Fibroblast of pulmonary artery (primary cell): ENCODE results near the gene FMO1.
A peak's percentile ranks its signal among the peaks of the same experiment; 100 is the strongest.

Experiments used
- DNase-seq: peaks from one replicate; pipeline ENCODE4 v3.0.0-alpha.2; 2010; ENCODE audit warnings: low read depth
- H3K4me3 ChIP-seq: replicated peaks from 2 replicates; pipeline ENCODE4 v1.5.1; 2011; ENCODE audit warnings: low read depth, mild to moderate bottlenecking, control low read depth, low read length, moderate library complexity
- TF ChIP-seq, protein P1 (sequence below): IDR thresholded peaks from 2 replicates; pipeline ENCODE4 v1.5.1; 2011; ENCODE audit warnings: mild to moderate bottlenecking, control low read depth, low read length, inconsistent platforms; ENCODE audit errors: missing control alignments

FMO1 gene

DNA sequence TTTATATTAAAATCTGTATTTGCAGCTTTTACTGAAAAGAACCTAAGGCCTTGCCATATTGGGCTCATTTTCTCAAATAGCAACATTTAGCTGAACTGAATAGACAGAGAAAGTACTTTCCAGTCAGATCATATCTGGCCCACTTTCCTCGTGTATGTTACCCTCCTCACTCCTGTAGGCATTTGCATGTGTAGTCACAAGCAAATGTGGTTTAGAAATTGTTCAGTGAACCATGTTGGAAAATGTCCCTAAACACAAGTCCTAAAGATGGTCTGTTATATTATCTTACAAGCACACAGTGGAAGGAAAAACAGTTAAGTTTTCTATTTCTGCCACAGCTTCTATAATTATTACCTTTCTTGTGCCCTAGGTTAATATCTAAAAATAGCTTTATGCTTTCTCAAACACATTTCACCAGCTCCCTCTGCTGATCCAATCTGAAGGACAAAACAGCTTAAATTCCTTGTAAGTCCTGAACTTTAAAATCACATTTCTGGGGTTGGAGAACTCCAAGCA is 65.1 kb downstream of the FMO1 start:
- no peak for DNase-seq
- H3K4me3 ChIP-seq, result no peak overlapping the region
- TF ChIP-seq, protein P1, sequence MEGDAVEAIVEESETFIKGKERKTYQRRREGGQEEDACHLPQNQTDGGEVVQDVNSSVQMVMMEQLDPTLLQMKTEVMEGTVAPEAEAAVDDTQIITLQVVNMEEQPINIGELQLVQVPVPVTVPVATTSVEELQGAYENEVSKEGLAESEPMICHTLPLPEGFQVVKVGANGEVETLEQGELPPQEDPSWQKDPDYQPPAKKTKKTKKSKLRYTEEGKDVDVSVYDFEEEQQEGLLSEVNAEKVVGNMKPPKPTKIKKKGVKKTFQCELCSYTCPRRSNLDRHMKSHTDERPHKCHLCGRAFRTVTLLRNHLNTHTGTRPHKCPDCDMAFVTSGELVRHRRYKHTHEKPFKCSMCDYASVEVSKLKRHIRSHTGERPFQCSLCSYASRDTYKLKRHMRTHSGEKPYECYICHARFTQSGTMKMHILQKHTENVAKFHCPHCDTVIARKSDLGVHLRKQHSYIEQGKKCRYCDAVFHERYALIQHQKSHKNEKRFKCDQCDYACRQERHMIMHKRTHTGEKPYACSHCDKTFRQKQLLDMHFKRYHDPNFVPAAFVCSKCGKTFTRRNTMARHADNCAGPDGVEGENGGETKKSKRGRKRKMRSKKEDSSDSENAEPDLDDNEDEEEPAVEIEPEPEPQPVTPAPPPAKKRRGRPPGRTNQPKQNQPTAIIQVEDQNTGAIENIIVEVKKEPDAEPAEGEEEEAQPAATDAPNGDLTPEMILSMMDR, result no peak

DNA sequence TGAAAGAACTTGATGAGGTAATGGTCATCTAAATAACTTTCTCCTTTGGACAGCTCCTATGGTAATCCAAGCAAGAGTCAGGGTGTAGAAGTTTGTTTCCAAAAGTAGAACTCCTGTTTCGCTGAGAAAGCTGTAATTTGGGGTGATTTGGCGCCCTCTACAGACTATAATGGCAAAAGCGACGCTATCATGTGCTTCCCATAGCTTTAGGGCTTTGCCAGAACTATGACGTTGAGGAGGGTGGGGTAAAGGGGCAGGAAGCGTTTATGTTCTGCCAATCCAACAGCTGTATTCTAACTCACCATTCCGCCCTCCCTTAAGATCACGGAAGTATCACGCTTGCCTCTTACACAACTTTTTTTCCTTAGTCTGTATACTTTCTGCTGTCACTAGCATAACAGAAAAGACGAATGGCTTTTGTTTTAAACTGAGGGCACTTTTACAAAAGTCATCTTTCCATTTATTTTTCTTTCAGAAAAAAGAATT is 65.6 kb downstream of the FMO1 start, which contains the start of gene FMO4:
TSS of gene FMO4 (plus strand) at position 349 of the 486 bp plus-strand sequence. CDS start 5,643 bp downstream, outside the sequence.
- H3K4me3 ChIP-seq, result peak within 1 kb of the TSS; percentile 41
- TF ChIP-seq, protein P1, result peak; percentile 85
- peak; percentile 100 for DNase-seq

DNA sequence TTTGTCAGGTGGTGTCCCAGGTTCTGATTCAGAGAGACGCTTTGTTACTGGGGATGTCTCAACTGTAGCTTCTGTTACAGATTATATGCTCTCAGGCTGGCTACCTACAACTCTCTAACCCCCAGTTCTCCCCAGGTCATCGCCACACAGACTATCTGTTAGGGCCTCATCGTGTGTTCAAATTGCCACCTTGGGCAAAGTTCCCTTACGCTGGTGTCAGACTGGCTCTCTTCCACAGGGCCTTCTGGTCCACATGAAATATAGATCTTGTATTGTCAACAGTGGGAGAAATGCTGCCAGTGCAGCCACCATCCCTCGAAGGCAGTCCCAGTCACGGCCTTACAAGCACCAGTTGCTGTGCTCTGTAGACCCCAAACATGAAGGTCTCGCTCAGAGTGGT is 81.0 kb downstream of the FMO1 start:
- DNase-seq, result no peak
- TF ChIP-seq, protein P1, result no peak
- no peak overlapping the region for H3K4me3 ChIP-seq

DNA sequence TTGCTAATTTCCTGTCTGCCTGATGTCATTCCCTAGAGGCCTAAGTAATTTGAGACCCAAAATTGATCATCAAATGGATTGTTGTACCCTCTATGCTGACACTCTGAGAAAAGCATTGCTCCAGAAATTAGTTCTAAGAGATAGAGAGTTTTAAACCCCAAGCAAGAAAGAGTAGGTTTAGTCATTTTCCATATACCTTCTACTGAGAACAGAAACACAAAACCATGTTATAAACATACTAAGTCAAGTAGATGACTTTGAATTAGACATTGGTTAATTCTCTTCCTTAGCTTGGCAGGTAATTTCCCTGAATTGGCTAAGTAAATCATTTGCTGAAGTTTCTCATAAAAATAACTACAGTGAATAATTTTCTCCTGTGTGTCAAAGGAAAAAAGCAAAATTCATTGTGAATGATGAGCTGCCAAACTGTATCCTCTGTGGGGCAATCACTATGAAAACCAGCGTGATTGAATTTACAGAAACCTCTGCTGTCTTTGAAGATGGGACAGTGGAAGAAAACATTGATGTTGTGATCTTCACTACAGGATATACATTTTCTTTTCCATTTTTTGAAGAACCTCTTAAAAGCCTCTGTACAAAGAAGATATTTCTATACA is 85.8 kb downstream of the FMO1 start:
- H3K4me3 ChIP-seq, result no peak overlapping the region
- no peak for DNase-seq
- TF ChIP-seq, protein P1, result no peak
